PC-9 (cell line): ENCODE data around the gene GJC3.
A peak's percentile ranks its signal among the peaks of the same experiment; 100 is the strongest.

Experiments used
- CTCF ChIP-seq: fragments of 200-600 bp; sonication (generic); conservative IDR thresholded peaks from 2 replicates; pipeline ENCODE4 v1.6.1; 2017; ENCODE audit warnings: mixed run types, antibody characterized with exemption, mild to moderate bottlenecking, moderate library complexity
- EZH2 ChIP-seq: fragments of 200-600 bp; sonication (generic); IDR thresholded peaks from 2 replicates; pipeline ENCODE4 v1.8.0; 2017; ENCODE audit warnings: antibody characterized with exemption, low read depth

- TF ChIP-seq CTCF (peak; percentile 58), EZH2 (no peak)
Measured at GRCh38 chr7:99928994-99929729, at the start of gene GJC3.
